HepG2 (cell line): Measurements from ENCODE around the gene ACTG2. TPM values are rescaled to one million over a fixed set of nuclear protein-coding genes. Genes with fewer than 3 reads are reported as not detected.

Experiments
- ATAC-seq: fragments of 200-7000 bp; cut with Tn5 transposase; 3 replicates; pipeline ENCODE4 v1.9.1; 2020; ENCODE audit warnings: mild to moderate bottlenecking, moderate library complexity
- BruUV-seq: library from RNA; stranded (reverse); fragments of 400-500 nt; replicated peaks from 2 replicates; lab custom pipeline; 2021; lab: Mats Ljungman, UMichigan
- CTCF ChIA-PET: fragments of 300-600 bp; formaldehyde crosslinking; extraction: SDS; loops from one replicate; lab custom pipeline; 2021; ENCODE audit warnings: low total read pairs, inconsistent platforms, low intra/inter-chr PET ratio; lab: Yijun Ruan, JAX
- POLR2A ChIA-PET: fragments of 350-600 bp; sonication (Branson Sonifier 250); formaldehyde crosslinking; loops from one replicate; lab custom pipeline; 2020; ENCODE audit warnings: antibody characterized with exemption, inconsistent platforms; lab: Yijun Ruan, JAX
- DNase-seq: peaks from one replicate; pipeline ENCODE4 v3.0.0-alpha.2; 2015; ENCODE audit warnings: low spot score
- FAIRE-seq: peaks from 3 replicates; lab custom pipeline; 2011; peaks lifted over from hg19 to GRCh38; lab: Jason Lieb, UNC
- H2AFZ ChIP-seq: one replicate; pipeline ENCODE4 v1.6.1; 2011; ENCODE audit warnings: low read length, inconsistent platforms
- H3K27ac ChIP-seq: fragments of 300-600 bp; 3 replicates; pipeline ENCODE4 v1.8.0; 2011; ENCODE audit warnings: mixed run types, mild to moderate bottlenecking, mixed read lengths, low read length, inconsistent platforms; ENCODE audit not compliant: insufficient read depth; ENCODE audit errors: extremely low read length
- H3K27me3 ChIP-seq, 2 experiments: fragments of 200-600 bp in 1 of 2; 2 replicates in 1 of 2; 3 replicates in 1 of 2; pipeline versions ENCODE4 v1.6.0 to v1.8.0; 2011; ENCODE audit warnings: low read length in 2 of 2, mild to moderate bottlenecking in 2 of 2, moderate library complexity in 2 of 2, inconsistent platforms in 1 of 2; ENCODE audit not compliant: insufficient read depth in 2 of 2, control insufficient read depth in 1 of 2
- H3K36me3 ChIP-seq, 2 experiments: fragments of 200-600 bp in 1 of 2; replicated peaks in 1 of 2; 2 replicates in 1 of 2; 3 replicates in 1 of 2; pipeline versions ENCODE4 v1.5.1 to v1.8.0; 2011; ENCODE audit warnings: low read length in 2 of 2, inconsistent platforms in 1 of 2; ENCODE audit not compliant: insufficient read depth in 2 of 2, control insufficient read depth in 1 of 2
- H3K4me1 ChIP-seq: 2 replicates; pipeline ENCODE4 v1.5.1; 2012; ENCODE audit warnings: low read length, inconsistent platforms; ENCODE audit not compliant: insufficient read depth
- H3K4me2 ChIP-seq: 2 replicates; pipeline ENCODE4 v1.6.0; 2011; ENCODE audit warnings: low read depth, low read length, inconsistent platforms
- H3K4me3 ChIP-seq, 3 experiments: fragments of 200-600 bp in 1 of 3; sonication (generic), shearing (Covaris generic) in 1 of 3; replicated peaks in 1 of 3; 2 replicates each; pipeline ENCODE4 v1.5.1; 2011 to 2016; ENCODE audit warnings: low read length in 3 of 3, inconsistent platforms in 2 of 3, low read depth in 2 of 3, mild to moderate bottlenecking in 2 of 3, control low read depth in 1 of 3, mixed read lengths in 1 of 3; ENCODE audit not compliant: insufficient read depth in 1 of 3
- H3K79me2 ChIP-seq: one replicate; pipeline ENCODE4 v1.6.1; 2011; ENCODE audit warnings: low read length, inconsistent platforms; ENCODE audit not compliant: insufficient read depth
- H3K9ac ChIP-seq: 2 replicates; pipeline ENCODE4 v1.6.0; 2011; ENCODE audit warnings: mild to moderate bottlenecking, low read depth, low read length, inconsistent platforms; ENCODE audit not compliant: insufficient read depth
- H3K9me3 ChIP-seq: 2 replicates; pipeline ENCODE4 v1.5.1; 2012; ENCODE audit warnings: mild to moderate bottlenecking, low read length
- H4K20me1 ChIP-seq: 2 replicates; pipeline ENCODE4 v1.6.0; 2011; ENCODE audit warnings: inconsistent platforms, mild to moderate bottlenecking, low read length, moderate library complexity; ENCODE audit not compliant: insufficient read depth
- AHDC1 ChIP-seq: sonication (generic); formaldehyde crosslinking; IDR thresholded peaks from 2 replicates; pipeline ENCODE4 v1.5.1; 2020; ENCODE audit warnings: mild to moderate bottlenecking, missing genetic modification reagents, borderline replicate concordance
- CBX2 ChIP-seq, 2 experiments: fragments of 200-600 bp in 1 of 2; sonication (generic); formaldehyde crosslinking in 1 of 2; IDR thresholded peaks; 2 replicates each; pipeline versions ENCODE4 v1.7.0 to v1.8.1; 2018 to 2022; ENCODE audit warnings: low read depth in 2 of 2, low read length in 1 of 2, mild to moderate bottlenecking in 1 of 2, missing genetic modification reagents in 1 of 2
- HIC2 ChIP-seq: sonication (generic); formaldehyde crosslinking; IDR thresholded peaks from 2 replicates; pipeline ENCODE4 v1.9.0; 2022; ENCODE audit warnings: low read depth, missing genetic modification reagents
- HOXA5 ChIP-seq: sonication (generic); formaldehyde crosslinking; IDR thresholded peaks from 2 replicates; pipeline ENCODE4 v1.4.0; 2020; ENCODE audit warnings: missing genetic modification reagents
- ONECUT2 ChIP-seq: sonication (generic); formaldehyde crosslinking; IDR thresholded peaks from 2 replicates; pipeline ENCODE4 v1.4.0; 2020; ENCODE audit warnings: missing genetic modification reagents
- TBL1XR1 ChIP-seq: fragments of 150-350 bp; IDR thresholded peaks from 2 replicates; pipeline ENCODE4 v1.6.1; 2014; ENCODE audit warnings: borderline replicate concordance, low read length; ENCODE audit not compliant: partially characterized antibody
- ZNF121 ChIP-seq: sonication (generic); formaldehyde crosslinking; IDR thresholded peaks from 2 replicates; pipeline ENCODE4 v1.5.0; 2020; ENCODE audit warnings: mild to moderate bottlenecking, missing genetic modification reagents
- ZNF256 ChIP-seq: sonication (generic); formaldehyde crosslinking; conservative IDR thresholded peaks from 2 replicates; pipeline ENCODE4 v1.4.0; 2020; ENCODE audit warnings: missing genetic modification reagents
- ZNF30 ChIP-seq: sonication (generic); formaldehyde crosslinking; IDR thresholded peaks from 2 replicates; pipeline ENCODE4 v1.5.0; 2020; ENCODE audit warnings: mild to moderate bottlenecking, missing genetic modification reagents
- ZNF335 ChIP-seq: sonication (generic); formaldehyde crosslinking; IDR thresholded peaks from 2 replicates; pipeline ENCODE4 v1.4.0; 2020; ENCODE audit warnings: missing genetic modification reagents
- ZNF337 ChIP-seq: sonication (generic); formaldehyde crosslinking; IDR thresholded peaks from 2 replicates; pipeline ENCODE4 v1.5.1; 2020; ENCODE audit warnings: missing genetic modification reagents, low read depth, mild to moderate bottlenecking, borderline replicate concordance
- ZNF788 ChIP-seq: sonication (generic); formaldehyde crosslinking; IDR thresholded peaks from 2 replicates; pipeline ENCODE4 v1.5.0; 2020; ENCODE audit warnings: mild to moderate bottlenecking, missing genetic modification reagents, borderline replicate concordance
- WGBS: methylation state at CpG from one replicate; pipeline ENCODE4 v1.1.6; 2017; ENCODE audit warnings: low lambda C conversion rate; 5-methylcytosine and 5-hydroxymethylcytosine counted together
- in situ Hi-C: cut with HindIII; loops from 2 replicates; pipeline ENCODE4 v1.10.0; 2017; ENCODE audit warnings: low pct_unique_long_range_greater_than_20kb; ENCODE audit not compliant: extremely low pct_ligation_motif_present
- intact Hi-C: fragments of 100-400 bp; cut with micrococcal nuclease; formaldehyde crosslinking; loops from one replicate; pipeline ENCODE4 v1.10.0; 2022; ENCODE audit not compliant: unreplicated experiment
- polyA plus RNA-seq, 8 experiments: library from polyadenylated mRNA; depleted of rRNA in 3 of 8; stranded (reverse) in 7 of 8; unstranded in 1 of 8; fragments of >200 nt; fragmentation: Illumina TruSeq in 4 of 8; extraction: Trizol in 4 of 8; gene quantifications; 2 replicates each; pipeline versions ENCODE4 v1.2.1 to v1.2.3, GENCODE V29; 2011 to 2016; ENCODE audit warnings: low read depth in 4 of 8, missing spikeins in 1 of 8, mixed read lengths in 1 of 8; ENCODE audit not compliant: insufficient read depth in 1 of 8
- total RNA-seq, 5 experiments: library from RNA; depleted of rRNA; stranded (reverse); fragments of >200 nt; fragmentation: Illumina TruSeq; extraction: Trizol; gene quantifications; 2 replicates each; pipeline ENCODE4 v1.2.3, GENCODE V29; 2016; ENCODE audit warnings: low read depth in 1 of 5
- TF ChIP-seq, protein P1 (sequence below): sonication (generic); formaldehyde crosslinking; IDR thresholded peaks from 2 replicates; pipeline ENCODE4 v1.9.0; 2021; ENCODE audit warnings: missing genetic modification reagents, mild to moderate bottlenecking, borderline replicate concordance

ACTG2 gene
- total and polyA plus RNA-seq, 2 of the 13 experiments (the other 11 are each of a cell fraction or from before 2014, with no cell fraction given) = 0.13 TPM; not detected in 1

DNA sequence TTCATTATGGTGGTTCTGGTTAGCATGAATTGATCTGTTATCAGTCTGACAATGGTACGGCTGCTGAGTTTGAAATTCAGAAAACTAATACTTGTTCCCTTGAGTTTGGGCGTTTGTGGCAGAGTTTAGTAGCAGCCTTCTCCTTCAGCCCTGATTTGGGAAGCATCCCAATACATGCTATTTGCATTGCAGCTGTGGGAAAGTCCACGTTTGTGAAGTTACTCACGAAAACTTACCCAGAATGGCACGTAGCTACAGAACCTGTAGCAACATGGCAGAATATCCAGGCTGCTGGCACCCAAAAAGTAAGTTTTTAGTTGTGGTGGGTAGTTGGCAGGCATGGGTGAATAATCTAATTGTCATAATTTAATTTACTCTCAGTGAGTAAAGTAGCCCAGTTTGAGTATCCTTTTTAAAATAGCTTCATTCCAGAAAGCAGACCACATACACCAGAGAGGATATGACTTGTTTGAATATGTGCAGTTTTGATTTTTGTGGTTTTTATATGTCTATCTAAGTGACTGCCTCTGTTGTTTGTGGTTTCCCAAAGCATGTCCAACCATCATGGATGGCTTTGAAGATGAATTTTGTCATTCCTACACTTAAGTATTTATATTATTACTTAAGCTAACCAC, 46.0 kb downstream of the ACTG2 start:
- DNase-seq (no peak), FAIRE-seq (no peak), ATAC-seq (no peak)
- in situ Hi-C loops (no loop called here), intact Hi-C loops (no loop called here)
- Histone ChIP-seq H3K36me3 (peaks cover 13 to 66% of the 10 kb centered on the region in 2 experiments), H3K27ac (no peak overlapping the region), H3K4me2 (no peak overlapping the region), H2AFZ (no peak overlapping the region), H3K9me3 (no peaks in the 10 kb centered on the region), H3K4me3 (no peak overlapping the region), H4K20me1 (peaks cover 14% of the 10 kb centered on the region), H3K9ac (no peak overlapping the region), H3K4me1 (no peaks in the 10 kb centered on the region), H3K79me2 (peaks cover 68% of the 10 kb centered on the region), H3K27me3 (no peaks in the 10 kb centered on the region)
- CTCF ChIA-PET = no interaction called here
- POLR2A ChIA-PET = no interaction called here
- BruUV-seq = no TSS peak
- 97% methylated on average over 5 of the region's 5 CpGs for WGBS
- TF ChIP-seq HIC2 (CRISPR knock-in tag) (no peak), HOXA5 (CRISPR knock-in tag) (no peak), AHDC1 (CRISPR knock-in tag) (no peak), ZNF788 (CRISPR knock-in tag) (no peak), ZNF335 (no peak), TBL1XR1 (no peak), ZNF121 (no peak), ZNF30 (CRISPR knock-in tag) (no peak), ZNF337 (CRISPR knock-in tag) (no peak), CBX2 (IDR thresholded peaks at IDR 0.05; ENCODE audit: low read depth, low read length) (no peak), CBX2 (CRISPR knock-in tag; IDR thresholded peaks at IDR 0.05; ENCODE audit: low read depth) (no peak), ZNF256 (CRISPR knock-in tag) (no peak), ONECUT2 (CRISPR knock-in tag) (no peak)
- TF ChIP-seq, protein P1, sequence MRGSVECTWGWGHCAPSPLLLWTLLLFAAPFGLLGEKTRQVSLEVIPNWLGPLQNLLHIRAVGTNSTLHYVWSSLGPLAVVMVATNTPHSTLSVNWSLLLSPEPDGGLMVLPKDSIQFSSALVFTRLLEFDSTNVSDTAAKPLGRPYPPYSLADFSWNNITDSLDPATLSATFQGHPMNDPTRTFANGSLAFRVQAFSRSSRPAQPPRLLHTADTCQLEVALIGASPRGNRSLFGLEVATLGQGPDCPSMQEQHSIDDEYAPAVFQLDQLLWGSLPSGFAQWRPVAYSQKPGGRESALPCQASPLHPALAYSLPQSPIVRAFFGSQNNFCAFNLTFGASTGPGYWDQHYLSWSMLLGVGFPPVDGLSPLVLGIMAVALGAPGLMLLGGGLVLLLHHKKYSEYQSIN (CRISPR knock-in tag) = no peak
